ENCODE data around the gene HOMER2. TPM values are rescaled to one million over a fixed set of nuclear protein-coding genes. Genes with fewer than 3 reads are reported as not detected.

The HOMER2 gene
- total and polyA plus RNA-seq, 12 donors, result 12.3 to 64.4 (median 43.2) TPM

GRCh38 chr15:82903511-82903910, 49.0 kb downstream of the HOMER2 start:
- peaks cover 0 to 8% (median 0%) of the 10 kb centered on the region in 11 donors for H3K9me3 ChIP-seq
- WGBS, 2 donors, result 96 to 97% methylated on average over 16 of the region's 16 CpGs

DNA sequence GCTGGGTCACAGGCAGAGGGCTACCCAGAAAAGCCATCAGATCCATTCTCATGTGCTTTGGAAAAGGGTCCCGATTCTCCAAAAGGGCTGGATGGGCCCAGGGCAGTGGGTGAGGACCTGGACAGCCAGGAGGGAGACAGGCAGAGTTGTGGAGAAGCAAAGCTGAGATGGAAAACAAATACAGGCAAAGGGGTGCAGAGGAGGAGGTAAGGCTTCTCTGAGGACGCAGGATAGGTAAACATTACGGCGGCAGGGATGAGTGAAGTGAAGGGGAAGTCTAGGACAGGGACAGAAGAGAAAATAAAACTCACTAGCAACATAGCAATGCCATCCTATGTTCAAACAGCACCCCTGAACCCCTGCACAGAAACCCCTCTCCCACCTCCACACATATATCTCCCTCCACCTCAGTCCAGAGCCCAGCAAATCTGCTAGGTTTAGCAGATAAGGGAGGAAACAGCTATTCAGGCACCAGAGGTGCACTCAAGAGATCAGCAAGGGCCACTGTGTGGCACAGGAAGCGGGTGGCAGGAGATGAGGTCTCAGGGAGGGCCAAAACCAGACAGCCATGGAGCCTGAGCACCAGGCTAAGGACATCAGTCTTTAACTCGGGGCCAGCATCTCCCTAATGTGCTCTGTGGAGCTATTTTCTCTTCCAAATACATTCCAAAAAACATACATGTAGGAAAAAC, 51.3 kb downstream of the HOMER2 start:
- intact Hi-C loops (cut with DNase I), result no loop called here
- Histone ChIP-seq H3K27ac (no peak overlapping the region), H3K27me3 (no peaks in the 10 kb centered on the region), H3K36me3 (no peaks in the 10 kb centered on the region), H3K9me3 (no peaks in the 10 kb centered on the region), H3K4me3 (no peak overlapping the region), H3K4me1 (peaks cover 0 to 17% (median 0%) of the 10 kb centered on the region in 9 donors)
- 67 to 85% methylated on average over 6 of the region's 6 CpGs for WGBS, 2 donors
- DNase-seq (no peak), ATAC-seq (no peak)
- TF ChIP-seq CTCF (IDR thresholded peaks at IDR 0.05), result no peak

More at GRCh38 chr15:82903511-82903910, 49.0 kb downstream of the HOMER2 start:
- peaks cover 0 to 9% (median 0%) of the 10 kb centered on the region in 9 donors for H3K4me1 ChIP-seq
- DNase-seq, result no peak
- ATAC-seq, result no peak
- no peaks in the 10 kb centered on the region for H3K36me3 ChIP-seq
- no peaks in the 10 kb centered on the region for H3K27me3 ChIP-seq
- no peak overlapping the region for H3K4me3 ChIP-seq
- H3K27ac ChIP-seq, result no peak overlapping the region
- intact Hi-C loops (cut with DNase I), result no loop called here
- TF ChIP-seq CTCF (IDR thresholded peaks at IDR 0.05), result no peak

DNA sequence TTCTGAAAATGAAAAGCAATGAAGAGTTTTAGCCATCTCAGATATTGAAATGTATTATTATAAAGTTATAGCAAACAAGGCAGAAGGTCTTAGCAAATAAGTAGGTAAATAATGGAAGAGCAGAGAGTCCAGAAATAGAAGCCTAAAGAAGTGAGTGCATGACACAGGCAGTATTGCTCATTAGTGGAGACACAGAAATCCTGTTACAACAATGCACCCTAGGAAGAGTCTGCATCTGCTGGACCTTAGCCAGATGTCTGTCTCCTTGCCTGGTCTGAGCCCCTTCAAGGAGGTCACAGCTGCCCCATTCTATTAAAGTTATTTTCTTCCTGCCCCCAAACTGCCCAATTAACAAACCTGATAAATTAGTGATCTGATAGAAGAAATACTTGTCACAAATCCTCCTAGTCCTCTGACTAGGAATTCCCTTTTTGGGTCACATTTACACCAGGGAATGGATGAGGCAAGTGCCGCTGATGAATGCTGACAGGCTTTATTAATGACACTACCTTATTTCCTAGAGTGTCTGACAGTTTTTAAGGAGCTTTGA, 51.9 kb downstream of the HOMER2 start:
- H3K9me3 ChIP-seq, result no peaks in the 10 kb centered on the region
- 46 to 57% methylated on average over 1 of the region's 1 CpG for WGBS, 2 donors
- DNase-seq (no peak), ATAC-seq (no peak)
- no peak overlapping the region for H3K27ac ChIP-seq
- no peaks in the 10 kb centered on the region for H3K36me3 ChIP-seq
- peaks cover 0 to 17% (median 0%) of the 10 kb centered on the region in 9 donors for H3K4me1 ChIP-seq
- intact Hi-C loops (cut with DNase I), result no loop called here
- no peak overlapping the region for H3K4me3 ChIP-seq
- H3K27me3 ChIP-seq, result no peaks in the 10 kb centered on the region
- no peak for TF ChIP-seq CTCF (IDR thresholded peaks at IDR 0.05)

GRCh38 chr15:82898961-82899360, 53.6 kb downstream of the HOMER2 start:
- H3K36me3 ChIP-seq, result no peaks in the 10 kb centered on the region
- intact Hi-C loops (cut with DNase I), result no loop called here
- ATAC-seq (no peak), DNase-seq (no peak)
- H3K27me3 ChIP-seq, result no peaks in the 10 kb centered on the region
- H3K9me3 ChIP-seq, result no peaks in the 10 kb centered on the region
- peaks cover 0 to 21% (median 0%) of the 10 kb centered on the region in 9 donors for H3K4me1 ChIP-seq
- no peak overlapping the region for H3K4me3 ChIP-seq
- no peak for TF ChIP-seq CTCF (IDR thresholded peaks at IDR 0.05)
- H3K27ac ChIP-seq, result no peak overlapping the region
- 90 to 98% methylated on average over 2 of the region's 2 CpGs for WGBS, 2 donors

All from heart right ventricle (tissue), 16 donors.